Ishikawa (cell line): ENCODE measurements around the gene C19orf73.

ENCODE experiments used
- CEBPB ChIP-seq: IDR thresholded peaks from 2 replicates; pipeline ENCODE4 v1.6.1; 2012
- RAD21 ChIP-seq: IDR thresholded peaks from 2 replicates; pipeline ENCODE4 v1.6.1; 2012; ENCODE audit warnings: low read depth
- TAF1 ChIP-seq: IDR thresholded peaks from 2 replicates; pipeline ENCODE4 v1.6.1; 2012; ENCODE audit warnings: low read depth, mild to moderate bottlenecking
- TCF12 ChIP-seq: IDR thresholded peaks from 2 replicates; pipeline ENCODE4 v1.6.1; 2012; ENCODE audit warnings: low read depth
- TF ChIP-seq, protein P1 (sequence below): IDR thresholded peaks from 2 replicates; pipeline ENCODE4 v1.6.1; 2012

DNA sequence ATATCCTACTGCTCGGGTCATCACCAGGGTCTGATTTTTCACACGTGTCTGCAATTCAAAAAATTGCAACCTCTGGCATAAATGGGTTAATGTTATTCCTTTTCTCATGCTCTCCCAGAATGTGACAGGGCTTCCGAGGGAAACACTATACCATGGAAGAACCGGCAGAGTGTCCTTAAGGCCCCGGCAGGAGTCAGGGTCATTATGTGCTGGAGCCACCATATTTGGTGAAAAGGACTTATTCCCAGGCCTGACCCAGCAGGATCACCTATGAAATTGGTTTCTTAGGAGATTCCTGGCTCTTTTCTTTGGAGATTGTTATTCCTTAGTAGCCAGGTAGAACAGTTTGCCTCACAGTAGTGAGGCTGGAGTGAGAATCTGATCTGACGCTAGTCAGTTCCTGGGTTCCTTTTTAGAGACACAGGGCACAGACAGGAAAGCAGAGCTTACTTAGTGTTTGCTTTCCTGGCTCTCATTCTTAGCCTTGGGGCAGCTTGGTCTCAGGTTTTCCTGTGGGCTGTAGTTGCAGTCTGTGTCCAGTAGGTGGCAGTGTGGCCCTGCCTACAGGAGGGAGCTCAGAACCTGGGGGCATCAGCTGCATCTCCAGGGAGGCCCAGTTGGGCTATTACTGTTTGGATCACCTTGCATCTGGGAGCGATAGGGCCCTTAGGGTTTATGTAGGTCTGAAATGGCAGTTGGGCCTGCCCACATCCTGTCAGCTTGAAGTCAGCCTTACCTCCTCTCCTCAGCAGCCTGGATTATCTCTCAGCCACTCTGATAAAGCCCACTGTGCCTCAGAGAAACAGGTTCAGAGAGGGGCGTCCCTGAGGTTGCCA lies 21.3 kb downstream of the C19orf73 start:
- TF ChIP-seq TAF1 (no peak), TCF12 (no peak), CEBPB (no peak), RAD21 (peak; percentile 80)
- TF ChIP-seq, protein P1, sequence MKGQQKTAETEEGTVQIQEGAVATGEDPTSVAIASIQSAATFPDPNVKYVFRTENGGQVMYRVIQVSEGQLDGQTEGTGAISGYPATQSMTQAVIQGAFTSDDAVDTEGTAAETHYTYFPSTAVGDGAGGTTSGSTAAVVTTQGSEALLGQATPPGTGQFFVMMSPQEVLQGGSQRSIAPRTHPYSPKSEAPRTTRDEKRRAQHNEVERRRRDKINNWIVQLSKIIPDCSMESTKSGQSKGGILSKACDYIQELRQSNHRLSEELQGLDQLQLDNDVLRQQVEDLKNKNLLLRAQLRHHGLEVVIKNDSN, result no peak
